ENCODE measurements around the gene SLC6A8.

Gene SLC6A8

DNA sequence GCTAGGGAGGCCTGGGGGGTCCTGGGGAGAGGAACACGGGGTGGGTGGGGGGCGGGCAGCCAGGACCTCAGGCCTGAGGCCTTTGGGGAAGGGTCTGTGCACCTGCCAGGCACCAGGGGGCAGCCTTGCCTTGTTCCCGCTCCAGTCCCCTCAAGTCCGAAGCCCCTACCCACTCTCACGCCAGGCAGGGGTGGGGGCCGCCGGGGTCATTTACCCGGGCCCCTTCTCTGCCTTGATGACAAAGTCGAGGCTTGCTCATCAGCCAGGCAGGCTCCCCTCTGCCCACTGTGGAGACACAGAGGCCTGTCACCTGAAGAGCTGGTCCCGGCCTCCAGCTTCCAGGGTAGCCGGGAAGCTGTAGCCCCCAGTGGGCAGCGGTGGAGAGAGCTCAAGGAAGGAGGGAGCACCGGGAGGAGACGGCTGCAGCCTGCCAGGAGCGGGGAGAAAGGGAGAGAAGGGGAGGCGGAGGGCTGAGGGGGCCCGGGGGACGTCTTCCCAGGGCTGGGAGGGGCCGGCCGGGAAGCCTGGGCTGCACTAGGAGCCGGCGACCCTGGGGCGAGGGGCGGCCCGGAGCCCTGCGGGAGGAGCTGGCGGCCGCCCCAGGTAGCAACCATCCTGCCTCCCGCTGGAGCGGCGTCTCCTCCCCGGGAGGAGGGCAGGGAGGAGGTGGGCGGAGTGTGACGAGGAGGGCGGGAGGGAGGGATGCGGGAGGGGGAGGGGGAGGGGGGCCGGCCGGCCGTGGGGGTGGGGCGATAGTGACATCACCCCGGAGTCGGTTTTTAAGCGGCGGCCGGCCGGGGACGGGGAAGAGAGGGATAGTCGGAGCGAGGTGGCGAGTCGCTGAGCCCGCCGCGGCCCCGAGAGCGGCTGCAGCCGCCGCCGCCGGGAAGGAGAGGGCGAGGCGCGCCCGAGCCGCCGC is at the start of gene SLC6A8:
Gene SLC6A8, plus strand, starts transcription at position 806 of the 919 bp plus-strand sequence. CDS start 649 bp downstream, outside the sequence.
- no peak for DNase-seq (ENCODE audit: low read depth in 2 of 2)

DNA sequence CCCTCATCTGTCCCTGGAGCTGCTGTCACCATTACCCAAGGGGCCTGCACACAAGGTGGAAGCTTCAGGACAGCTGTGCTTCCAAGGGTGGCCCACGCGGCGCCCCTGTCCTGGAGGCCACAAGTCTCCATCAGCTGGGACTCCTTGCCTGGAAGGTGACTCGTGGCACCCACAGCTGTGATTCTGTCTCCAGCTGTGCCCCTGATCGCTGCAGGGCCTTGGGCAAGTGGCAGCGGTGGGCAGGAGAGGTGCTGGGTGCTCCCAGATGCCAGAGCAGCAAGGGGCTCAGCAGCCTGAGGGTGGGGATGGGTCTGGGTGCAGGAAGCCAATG is 49.7 kb upstream of the SLC6A8 start:
- no peak for DNase-seq (ENCODE audit: low read depth in 2 of 2)

GRCh38 chrX:153638436-153639176 is 49.1 kb upstream of the SLC6A8 start:
- no peak for DNase-seq (ENCODE audit: low read depth in 2 of 2)

GRCh38 chrX:153639177-153640044 is 48.3 kb upstream of the SLC6A8 start:
- no peak for DNase-seq (ENCODE audit: low read depth in 2 of 2)

- no peak for DNase-seq (ENCODE audit: low read depth in 2 of 2)
Measured at GRCh38 chrX:153640045-153640686, 47.6 kb upstream of the SLC6A8 start.

GRCh38 chrX:153640736-153641575 is 46.8 kb upstream of the SLC6A8 start:
- no peak for DNase-seq (ENCODE audit: low read depth in 2 of 2)

GRCh38 chrX:153641627-153642026 is 46.1 kb upstream of the SLC6A8 start:
- DNase-seq (ENCODE audit: low read depth in 2 of 2): no peak

GRCh38 chrX:153642051-153642654 is 45.6 kb upstream of the SLC6A8 start:
- DNase-seq (ENCODE audit: low read depth in 2 of 2): no peak

GRCh38 chrX:153642655-153643430 is 44.9 kb upstream of the SLC6A8 start:
- no peak for DNase-seq (ENCODE audit: low read depth in 2 of 2)

GRCh38 chrX:153643431-153644351 is 44.0 kb upstream of the SLC6A8 start:
- no peak for DNase-seq (ENCODE audit: low read depth in 2 of 2)

DNA sequence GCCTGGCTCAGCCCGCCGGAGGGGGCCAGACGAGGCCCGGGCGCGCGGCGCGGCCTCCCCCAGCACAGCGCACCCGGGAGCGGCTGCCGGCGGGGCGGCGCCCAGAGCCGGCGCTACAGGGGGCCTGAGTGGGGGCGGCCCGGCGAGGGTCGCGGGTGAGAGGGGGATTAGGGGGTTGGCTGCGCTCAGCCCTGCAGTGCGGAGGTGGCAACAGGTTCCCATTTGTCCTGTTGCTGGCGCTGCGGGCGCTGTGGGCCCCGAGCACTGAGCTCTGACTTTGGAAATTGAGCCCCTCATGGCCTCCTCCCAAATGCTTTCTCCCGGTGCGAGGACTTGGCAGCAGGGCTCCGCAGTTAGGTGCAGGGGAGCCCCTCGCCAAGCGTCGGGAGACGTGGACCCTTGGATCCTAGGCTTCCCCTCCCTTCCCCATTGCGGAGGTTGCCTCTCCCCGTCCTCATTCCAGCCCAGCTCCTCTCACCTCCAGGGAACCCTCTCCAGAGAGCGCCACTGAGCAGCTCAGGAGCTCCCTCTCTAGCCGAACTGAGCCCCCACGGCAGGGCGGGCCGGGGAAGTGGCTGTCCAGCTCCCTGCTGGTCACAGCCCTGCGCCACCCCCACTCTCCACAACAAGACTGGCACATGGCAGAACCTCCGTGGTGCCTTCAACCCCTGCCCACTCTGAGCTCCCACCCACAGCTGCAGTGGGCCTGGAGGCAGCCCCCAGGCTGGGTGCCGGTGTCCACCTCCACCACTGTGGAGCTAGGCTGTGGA is 43.2 kb upstream of the SLC6A8 start:
- DNase-seq (ENCODE audit: low read depth in 2 of 2): no peak

DNA sequence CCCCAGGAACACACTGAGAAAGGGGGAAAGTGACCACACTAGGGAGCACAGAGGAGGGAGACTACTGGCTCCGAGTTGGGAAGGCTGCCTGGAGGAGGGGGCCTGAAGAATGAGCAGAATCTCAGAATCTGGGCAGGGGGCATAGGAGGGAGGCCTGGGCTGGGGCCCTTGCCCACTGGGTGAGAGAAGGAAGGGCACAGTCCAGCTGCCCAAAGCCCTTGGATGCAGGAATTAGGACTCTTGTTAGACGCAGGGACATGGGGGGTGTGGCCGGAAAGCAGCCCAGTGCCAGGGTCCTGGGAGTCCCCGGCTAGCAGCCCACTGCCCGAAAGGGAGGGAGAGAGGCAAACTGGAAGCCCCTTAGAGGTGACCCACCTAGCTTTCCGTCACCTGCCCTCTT is 42.6 kb upstream of the SLC6A8 start:
- DNase-seq (ENCODE audit: low read depth in 2 of 2): no peak

GRCh38 chrX:153645921-153646488 is 41.7 kb upstream of the SLC6A8 start:
- no peak for DNase-seq (ENCODE audit: low read depth in 2 of 2)

DNA sequence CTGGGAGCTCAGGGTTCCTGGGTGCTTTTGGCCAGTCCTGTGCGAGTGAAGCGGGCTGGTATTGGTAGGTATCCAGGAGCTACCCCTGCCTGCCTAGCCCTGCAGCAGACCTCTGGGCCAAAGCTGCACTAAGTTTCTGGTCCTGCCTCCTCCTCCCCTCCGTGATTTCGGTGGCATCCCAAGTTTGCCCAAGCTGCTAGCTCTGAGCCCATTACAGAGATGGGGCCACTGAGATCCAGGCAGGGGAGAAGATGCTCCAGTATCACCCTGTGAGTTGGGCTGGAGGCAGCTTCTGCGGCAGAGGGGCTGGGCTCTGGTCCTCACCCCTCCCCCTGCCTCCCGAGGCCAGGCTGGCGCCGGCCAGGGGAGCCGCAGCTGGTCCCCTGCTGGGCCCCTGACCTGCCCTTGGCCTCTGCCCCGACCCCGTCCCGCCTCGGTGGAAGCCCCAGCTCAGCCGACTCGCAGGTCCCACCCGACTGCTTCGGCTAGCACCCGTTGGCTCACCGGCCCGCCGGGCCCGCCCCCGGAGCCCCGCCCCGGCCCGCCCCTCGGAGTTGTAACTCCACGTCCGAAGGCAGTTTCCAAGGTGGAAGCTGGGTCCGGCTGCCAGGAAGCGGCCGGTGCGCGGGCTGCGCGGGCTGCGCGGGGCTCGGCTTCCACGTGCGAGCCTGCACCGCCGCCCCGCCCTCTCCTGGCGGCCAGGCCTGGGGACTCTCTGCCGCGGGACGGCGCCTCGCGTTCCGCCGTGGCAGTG is 40.9 kb upstream of the SLC6A8 start, which contains the start of gene DUSP9:
Gene DUSP9, plus strand, starts transcription at position 584 of the 754 bp plus-strand sequence. CDS start 751 bp downstream, outside the sequence.
- no peak for DNase-seq (ENCODE audit: low read depth in 2 of 2)

- DNase-seq (ENCODE audit: low read depth in 2 of 2): no peak
Measured at GRCh38 chrX:153647461-153648357, 40.0 kb upstream of the SLC6A8 start.
